ENCODE results near the gene BMP5.

BMP5 gene

DNA sequence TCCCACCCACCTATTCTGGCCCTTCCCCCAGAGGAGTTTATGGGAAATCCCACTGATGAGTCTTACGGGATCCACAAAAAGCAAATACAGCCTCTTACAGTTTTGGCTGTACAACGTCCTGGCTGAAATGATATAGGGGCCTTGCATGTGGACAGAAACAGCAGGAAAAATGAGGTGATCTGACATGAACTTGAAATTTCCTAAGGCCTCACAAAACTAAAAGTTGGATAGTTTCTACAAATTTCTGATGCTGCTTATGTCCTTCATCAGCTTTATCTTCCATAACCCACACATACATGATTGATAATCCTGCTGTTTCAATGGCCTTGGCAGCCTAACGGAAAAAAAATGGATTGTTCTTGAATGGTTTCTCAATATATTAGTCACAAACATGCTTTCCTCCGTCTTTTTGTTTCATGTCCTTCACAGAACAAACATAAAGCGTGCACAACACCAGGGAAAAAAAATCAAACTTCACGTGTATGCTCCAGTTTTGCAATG lies 118.8 kb downstream of the BMP5 start:
- TF ChIP-seq, protein P1, sequence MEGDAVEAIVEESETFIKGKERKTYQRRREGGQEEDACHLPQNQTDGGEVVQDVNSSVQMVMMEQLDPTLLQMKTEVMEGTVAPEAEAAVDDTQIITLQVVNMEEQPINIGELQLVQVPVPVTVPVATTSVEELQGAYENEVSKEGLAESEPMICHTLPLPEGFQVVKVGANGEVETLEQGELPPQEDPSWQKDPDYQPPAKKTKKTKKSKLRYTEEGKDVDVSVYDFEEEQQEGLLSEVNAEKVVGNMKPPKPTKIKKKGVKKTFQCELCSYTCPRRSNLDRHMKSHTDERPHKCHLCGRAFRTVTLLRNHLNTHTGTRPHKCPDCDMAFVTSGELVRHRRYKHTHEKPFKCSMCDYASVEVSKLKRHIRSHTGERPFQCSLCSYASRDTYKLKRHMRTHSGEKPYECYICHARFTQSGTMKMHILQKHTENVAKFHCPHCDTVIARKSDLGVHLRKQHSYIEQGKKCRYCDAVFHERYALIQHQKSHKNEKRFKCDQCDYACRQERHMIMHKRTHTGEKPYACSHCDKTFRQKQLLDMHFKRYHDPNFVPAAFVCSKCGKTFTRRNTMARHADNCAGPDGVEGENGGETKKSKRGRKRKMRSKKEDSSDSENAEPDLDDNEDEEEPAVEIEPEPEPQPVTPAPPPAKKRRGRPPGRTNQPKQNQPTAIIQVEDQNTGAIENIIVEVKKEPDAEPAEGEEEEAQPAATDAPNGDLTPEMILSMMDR (IDR thresholded peaks at IDR 0.05; ENCODE audit: low read depth, low read length) = no peak
- no peak overlapping the region for H3K4me3 ChIP-seq (replicated peaks in 1 of 2; ENCODE audit: low read depth in 2 of 2, low read length in 2 of 2)
- DNase-seq (ENCODE audit: low read depth in 2 of 2) = peak; percentile 5 to 33

DNA sequence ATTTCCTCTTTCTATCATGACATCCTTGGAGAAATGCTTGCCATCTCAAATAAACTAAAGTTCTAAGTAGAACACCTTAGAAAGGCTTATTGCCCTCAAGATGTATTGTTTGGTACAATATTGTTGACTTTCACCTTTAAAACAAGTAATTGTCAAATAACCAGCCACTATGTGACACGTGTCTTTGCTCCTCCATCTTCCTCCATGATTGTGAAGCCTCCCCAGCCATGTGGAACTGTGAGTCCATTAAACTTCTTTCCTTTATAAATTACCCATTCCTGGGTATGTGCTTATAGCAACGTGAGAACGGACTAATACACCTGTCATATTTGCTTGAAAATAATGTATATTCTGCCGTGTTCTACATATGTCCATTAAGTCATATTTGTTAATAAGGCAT lies 126.5 kb downstream of the BMP5 start:
- H3K4me3 ChIP-seq (replicated peaks in 1 of 2; ENCODE audit: low read depth in 2 of 2, low read length in 2 of 2) = no peak overlapping the region
- DNase-seq (ENCODE audit: low read depth in 2 of 2) = no peak
- TF ChIP-seq, protein P1 (IDR thresholded peaks at IDR 0.05; ENCODE audit: low read depth, low read length) = no peak

DNA sequence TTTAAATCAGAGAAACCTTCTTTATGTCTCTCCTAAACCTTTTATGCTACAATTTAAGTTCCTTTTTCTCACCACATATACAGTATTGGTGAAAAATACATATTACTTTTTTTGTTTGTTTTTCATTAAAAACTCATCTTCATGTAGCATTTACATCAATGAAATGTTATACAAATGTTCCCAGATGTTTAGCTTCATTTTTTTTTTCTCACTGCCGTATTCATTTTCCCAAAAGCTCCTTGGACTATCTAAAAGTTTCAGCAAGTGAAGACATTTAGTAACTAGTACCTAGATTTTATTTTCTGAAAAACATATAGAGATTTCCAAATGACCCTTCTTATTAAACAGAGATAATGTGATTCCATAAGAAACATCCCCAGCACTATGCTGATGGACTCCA lies 128.9 kb downstream of the BMP5 start:
- TF ChIP-seq, protein P1 (IDR thresholded peaks at IDR 0.05; ENCODE audit: low read depth, low read length) = no peak
- no peak overlapping the region for H3K4me3 ChIP-seq (replicated peaks in 1 of 2; ENCODE audit: low read depth in 2 of 2, low read length in 2 of 2)
- DNase-seq (ENCODE audit: low read depth in 2 of 2) = no peak

DNA sequence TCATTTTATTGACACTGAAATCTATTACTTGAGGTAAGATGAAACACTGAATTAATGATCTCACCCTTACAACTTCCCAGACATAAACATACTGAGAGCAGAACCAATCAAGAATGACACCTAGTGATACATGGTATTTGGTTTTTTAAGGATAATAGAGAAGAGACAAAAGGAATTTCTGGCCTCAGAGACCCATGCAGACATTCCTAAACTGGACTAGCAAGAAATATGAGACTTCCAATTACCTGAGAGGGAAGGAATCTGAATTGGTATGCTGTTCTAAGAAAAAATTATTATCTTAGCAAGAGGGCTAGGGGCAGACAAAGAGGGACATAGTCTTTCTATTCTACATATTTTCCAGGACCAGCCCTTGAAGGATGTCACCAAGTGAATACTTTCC lies 141.1 kb downstream of the BMP5 start:
- TF ChIP-seq, protein P1 (IDR thresholded peaks at IDR 0.05; ENCODE audit: low read depth, low read length) = no peak
- H3K4me3 ChIP-seq (replicated peaks in 1 of 2; ENCODE audit: low read depth in 2 of 2, low read length in 2 of 2) = no peak overlapping the region
- DNase-seq (ENCODE audit: low read depth in 2 of 2) = no peak

DNA sequence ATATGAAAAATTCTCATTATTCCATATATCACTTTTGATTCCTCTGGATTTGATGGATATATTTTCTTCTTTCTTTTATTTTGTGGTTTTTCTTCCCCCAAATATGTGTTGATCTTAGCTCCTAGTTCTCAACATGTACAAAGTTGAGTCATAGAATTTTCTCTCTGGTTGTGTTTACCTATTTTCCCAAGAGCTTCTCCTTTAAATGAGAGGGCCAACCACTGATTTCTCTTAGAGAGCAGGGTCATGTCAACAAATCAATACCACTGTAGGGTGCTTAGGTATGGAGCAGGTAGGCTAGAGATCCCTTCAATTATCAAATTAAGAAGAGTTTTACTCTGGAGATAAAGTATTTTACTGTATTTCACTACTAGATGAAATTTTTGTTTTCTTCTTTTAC lies 145.7 kb downstream of the BMP5 start:
- no peak overlapping the region for H3K4me3 ChIP-seq (replicated peaks in 1 of 2; ENCODE audit: low read depth in 2 of 2, low read length in 2 of 2)
- DNase-seq (ENCODE audit: low read depth in 2 of 2) = peak in 1 of 2 donors; percentile 29
- TF ChIP-seq, protein P1 (IDR thresholded peaks at IDR 0.05; ENCODE audit: low read depth, low read length) = no peak

DNA sequence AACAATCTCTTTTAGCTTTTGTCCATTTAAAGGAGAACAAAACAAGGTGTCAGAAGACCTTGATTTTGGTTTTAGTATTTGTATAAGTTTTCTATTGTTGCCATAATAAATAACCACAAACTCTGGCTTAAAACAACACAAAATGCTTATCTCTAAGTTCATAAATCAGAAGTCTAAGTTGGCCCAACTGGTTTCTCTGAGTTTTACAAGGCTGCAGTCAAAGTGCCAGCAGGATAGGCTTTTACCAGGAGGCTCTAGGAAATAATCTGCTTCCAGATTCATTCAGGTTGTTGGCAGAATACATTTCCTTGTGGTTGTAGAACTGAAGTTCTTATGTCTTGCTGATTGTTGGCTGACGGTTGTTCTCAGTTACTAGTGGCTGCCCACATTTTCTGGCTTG lies 149.2 kb downstream of the BMP5 start:
- H3K4me3 ChIP-seq (replicated peaks in 1 of 2; ENCODE audit: low read depth in 2 of 2, low read length in 2 of 2) = no peak overlapping the region
- TF ChIP-seq, protein P1 (IDR thresholded peaks at IDR 0.05; ENCODE audit: low read depth, low read length) = no peak
- DNase-seq (ENCODE audit: low read depth in 2 of 2) = no peak

DNA sequence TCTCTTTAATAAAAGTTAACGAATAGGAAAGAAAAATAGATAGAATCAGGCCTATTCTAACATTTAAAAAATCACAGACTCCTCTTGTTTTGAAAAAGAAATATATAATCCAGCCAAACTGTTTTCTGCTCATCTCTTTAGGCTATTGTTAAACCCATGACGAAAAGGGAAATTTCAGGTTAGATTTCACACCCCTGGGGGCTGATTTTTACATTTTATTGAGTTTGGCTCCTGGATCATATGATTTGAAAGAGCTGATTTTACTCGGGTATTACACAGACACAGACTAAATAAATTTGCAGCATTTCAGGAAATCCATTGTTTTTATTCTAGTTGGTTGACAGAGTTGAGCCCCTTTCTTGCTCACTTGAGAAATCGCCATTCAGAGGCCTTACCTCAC lies 160.6 kb downstream of the BMP5 start:
- H3K4me3 ChIP-seq (replicated peaks in 1 of 2; ENCODE audit: low read depth in 2 of 2, low read length in 2 of 2) = no peak overlapping the region
- DNase-seq (ENCODE audit: low read depth in 2 of 2) = no peak
- TF ChIP-seq, protein P1 (IDR thresholded peaks at IDR 0.05; ENCODE audit: low read depth, low read length) = no peak
